T-helper 2 cell (primary cell): Measurements from ENCODE around the gene HTR1D.

ENCODE experiments used
- DNase-seq, 5 experiments: peaks; one replicate each; pipeline versions ENCODE4 v3.0.0 to v3.0.0-alpha.2; 2012 to 2022

The HTR1D gene

DNA sequence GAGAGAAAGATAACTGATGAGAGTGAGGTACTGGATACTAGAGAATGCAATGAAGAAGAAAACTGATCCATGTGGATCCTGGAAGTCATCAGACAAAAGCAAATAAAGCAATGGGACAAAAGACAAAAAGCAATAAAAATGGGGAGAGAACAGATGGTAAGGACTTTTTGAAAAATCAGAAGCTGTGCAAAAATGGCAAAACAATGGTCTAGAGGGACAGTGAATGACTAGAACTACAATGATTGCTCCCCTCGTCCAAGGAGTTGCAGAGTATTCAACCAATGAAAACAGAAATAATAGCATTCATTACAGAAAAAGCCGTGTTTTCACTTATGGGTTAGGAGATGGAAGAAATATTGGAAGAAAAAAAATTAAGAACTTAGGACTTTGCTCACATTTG, 67.2 kb downstream of the HTR1D start:
- DNase-seq = no peak

- DNase-seq = no peak
Observed at GRCh38 chr1:23149114-23149513, 68.2 kb downstream of the HTR1D start.

DNA sequence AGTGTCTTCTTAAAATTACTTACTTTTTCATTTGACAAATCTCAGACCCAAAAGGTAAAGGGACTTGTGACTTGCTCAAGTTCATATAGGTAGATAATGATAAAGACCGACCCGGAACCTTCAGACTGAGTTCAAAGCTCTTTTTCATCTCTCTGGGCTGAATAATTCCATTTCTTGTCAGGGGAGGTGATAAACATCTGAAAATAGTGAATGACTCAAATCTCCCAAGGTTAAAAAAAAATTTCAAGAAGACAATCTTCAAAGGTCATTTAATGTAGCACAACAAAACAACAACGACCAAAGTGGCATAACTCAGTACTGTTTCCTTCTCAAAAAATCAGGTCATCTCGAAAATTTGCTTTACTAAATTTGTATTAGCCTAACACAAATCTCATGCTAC, 69.2 kb downstream of the HTR1D start:
- DNase-seq = peak in 1 of 5 experiments; percentile 57
